ENCODE results near the gene BLNK.
"Not testable (repeated sequence)": the region's sequence is repeated elsewhere in the genome, so short reads cannot be mapped to it uniquely, and the experiment has no call there.

BLNK gene

GRCh38 chr10:96208946-96209345 lies 62.4 kb downstream of the BLNK start:
- Histone ChIP-seq H3K79me2 (no peaks in the 10 kb centered on the region), H3K4me3 (ENCODE audit: low read depth, low read length) (no peak overlapping the region), H2AFZ (no peak overlapping the region), H3K9me3 (ENCODE audit: control insufficient read depth, low read length) (no peaks in the 10 kb centered on the region), H3K4me1 (peaks cover 4% of the 10 kb centered on the region), H3K27ac (no peak overlapping the region), H3K36me3 (ENCODE audit: control insufficient read depth, insufficient read depth, low read length) (no peaks in the 10 kb centered on the region), H3K9ac (no peak overlapping the region), H3K27me3 (ENCODE audit: control insufficient read depth, insufficient read depth, low read length) (no peaks in the 10 kb centered on the region), H3K4me2 (ENCODE audit: low read length) (no peak overlapping the region)
- TF ChIP-seq CTCF (IDR thresholded peaks at IDR 0.05) = no peak

- no peaks in the 10 kb centered on the region for H3K27me3 ChIP-seq (ENCODE audit: control insufficient read depth, insufficient read depth, low read length)
- no peak for TF ChIP-seq CTCF (IDR thresholded peaks at IDR 0.05)
- no peak overlapping the region for H3K27ac ChIP-seq
- H3K36me3 ChIP-seq (ENCODE audit: control insufficient read depth, insufficient read depth, low read length) = no peaks in the 10 kb centered on the region
- H3K4me1 ChIP-seq = peaks cover 4% of the 10 kb centered on the region
- no peaks in the 10 kb centered on the region for H3K9me3 ChIP-seq (ENCODE audit: control insufficient read depth, low read length)
- no peak overlapping the region for H3K4me3 ChIP-seq (ENCODE audit: low read depth, low read length)
- H3K4me2 ChIP-seq (ENCODE audit: low read length) = no peak overlapping the region
- no peaks in the 10 kb centered on the region for H3K79me2 ChIP-seq
- no peak overlapping the region for H2AFZ ChIP-seq
- H3K9ac ChIP-seq = no peak overlapping the region
Observed at GRCh38 chr10:96208271-96208670, 63.1 kb downstream of the BLNK start.

- Histone ChIP-seq H2AFZ (no peak overlapping the region), H3K4me3 (ENCODE audit: low read depth, low read length) (no peak overlapping the region), H3K27me3 (ENCODE audit: control insufficient read depth, insufficient read depth, low read length) (no peaks in the 10 kb centered on the region), H3K27ac (no peak overlapping the region), H3K4me1 (no peaks in the 10 kb centered on the region), H3K9ac (no peak overlapping the region), H3K36me3 (ENCODE audit: control insufficient read depth, insufficient read depth, low read length) (no peaks in the 10 kb centered on the region), H3K9me3 (ENCODE audit: control insufficient read depth, low read length) (no peaks in the 10 kb centered on the region), H3K4me2 (ENCODE audit: low read length) (no peak overlapping the region), H3K79me2 (no peaks in the 10 kb centered on the region)
- TF ChIP-seq CTCF (IDR thresholded peaks at IDR 0.05) = no peak
Observed at GRCh38 chr10:96205580-96205979, 65.8 kb downstream of the BLNK start.

GRCh38 chr10:96201525-96201924 lies 69.8 kb downstream of the BLNK start:
- no peak overlapping the region for H3K4me2 ChIP-seq (ENCODE audit: low read length)
- no peaks in the 10 kb centered on the region for H3K4me1 ChIP-seq
- H3K4me3 ChIP-seq (ENCODE audit: low read depth, low read length) = no peak overlapping the region
- H3K36me3 ChIP-seq (ENCODE audit: control insufficient read depth, insufficient read depth, low read length) = no peaks in the 10 kb centered on the region
- no peaks in the 10 kb centered on the region for H3K79me2 ChIP-seq
- no peak overlapping the region for H2AFZ ChIP-seq
- no peaks in the 10 kb centered on the region for H3K9me3 ChIP-seq (ENCODE audit: control insufficient read depth, low read length)
- TF ChIP-seq CTCF (IDR thresholded peaks at IDR 0.05) = no peak
- no peak overlapping the region for H3K27ac ChIP-seq
- H3K9ac ChIP-seq = no peak overlapping the region
- H3K27me3 ChIP-seq (ENCODE audit: control insufficient read depth, insufficient read depth, low read length) = no peaks in the 10 kb centered on the region

- not testable (repeated sequence) for H3K36me3 ChIP-seq (ENCODE audit: control insufficient read depth, insufficient read depth, low read length); H3K4me2 ChIP-seq (ENCODE audit: low read length); H3K27me3 ChIP-seq (ENCODE audit: control insufficient read depth, insufficient read depth, low read length); H3K9ac ChIP-seq; H3K79me2 ChIP-seq; H2AFZ ChIP-seq; H3K4me3 ChIP-seq (ENCODE audit: low read depth, low read length); H3K4me1 ChIP-seq; H3K9me3 ChIP-seq (ENCODE audit: control insufficient read depth, low read length); H3K27ac ChIP-seq
Observed at GRCh38 chr10:96189505-96189904, 81.9 kb downstream of the BLNK start.

All from parathyroid adenoma (tissue), 2 donors.